Right atrium auricular region (tissue), 2 donors: ENCODE results near the gene PIWIL4. TPM values are rescaled to one million over a fixed set of nuclear protein-coding genes. Genes with fewer than 3 reads are reported as not detected.

Source experiments
- DNase-seq: peaks from one replicate; pipeline ENCODE4 v3.0.0-alpha.2; 2019; ENCODE audit warnings: low spot score
- H3K27ac ChIP-seq, 2 donors: fragments of 200-600 bp; sonication (generic); 1 replicate in 1 of 2; 2 replicates in 1 of 2; pipeline ENCODE4 v1.5.1; 2016 to 2019
- H3K27me3 ChIP-seq, 2 donors: fragments of 200-600 bp; sonication (generic); one replicate each; pipeline versions ENCODE4 v1.5.1 to v1.6.0; 2017 to 2019
- H3K36me3 ChIP-seq: fragments of 200-600 bp; sonication (generic); one replicate; pipeline ENCODE4 v1.5.1; 2016
- H3K4me1 ChIP-seq, 2 donors: fragments of 200-600 bp; sonication (generic); one replicate each; pipeline versions ENCODE4 v1.5.1 to v1.6.0; 2017 to 2019
- H3K4me3 ChIP-seq, 2 donors: fragments of 200-600 bp; sonication (generic); 1 replicate in 1 of 2; 2 replicates in 1 of 2; pipeline ENCODE4 v1.5.1; 2017 to 2019; ENCODE audit warnings: mild to moderate bottlenecking in 1 of 2, moderate library complexity in 1 of 2
- H3K9me3 ChIP-seq, 2 donors: fragments of 200-600 bp; sonication (generic); one replicate each; pipeline ENCODE4 v1.5.1; 2019
- total RNA-seq, 2 donors: library from RNA; depleted of rRNA; stranded (reverse); fragments of >200 nt; gene quantifications; one replicate each; pipeline ENCODE4 v1.1.0, GENCODE V29; 2016
- TF ChIP-seq, protein P1 (sequence below), 2 donors: fragments of 200-600 bp; sonication (generic); IDR thresholded peaks; one replicate each; pipeline ENCODE4 v1.5.1; 2019; ENCODE audit warnings: antibody characterized with exemption in 2 of 2

PIWIL4 gene
- total RNA-seq, 2 donors from 2014 or later, result 1.8 to 3.2 TPM

DNA sequence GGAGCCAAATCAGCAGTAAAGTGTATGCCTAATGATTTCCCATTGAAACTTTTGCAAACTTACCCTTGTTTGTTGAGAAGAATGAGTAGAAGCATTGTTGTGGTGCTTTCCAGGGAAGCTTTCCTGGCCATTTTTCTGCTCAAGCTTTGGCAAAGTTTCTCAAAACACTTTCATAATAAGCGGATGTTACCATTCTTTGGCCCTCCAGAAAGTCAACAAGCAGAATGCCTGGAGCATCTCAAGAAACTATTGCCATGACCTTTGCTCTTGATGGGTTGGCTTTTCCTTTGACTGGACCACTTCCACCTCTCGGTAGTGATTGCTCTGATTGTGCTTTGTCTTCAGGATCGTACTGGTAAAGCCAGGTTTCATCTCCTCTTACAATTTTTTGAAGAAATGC is 10.7 kb downstream of the PIWIL4 start:
- no peak overlapping the region for H3K27ac ChIP-seq
- H3K4me1 ChIP-seq, result no peaks in the 10 kb centered on the region
- DNase-seq, result no peak
- H3K36me3 ChIP-seq, result no peaks in the 10 kb centered on the region
- no peaks in the 10 kb centered on the region for H3K27me3 ChIP-seq
- TF ChIP-seq, protein P1, sequence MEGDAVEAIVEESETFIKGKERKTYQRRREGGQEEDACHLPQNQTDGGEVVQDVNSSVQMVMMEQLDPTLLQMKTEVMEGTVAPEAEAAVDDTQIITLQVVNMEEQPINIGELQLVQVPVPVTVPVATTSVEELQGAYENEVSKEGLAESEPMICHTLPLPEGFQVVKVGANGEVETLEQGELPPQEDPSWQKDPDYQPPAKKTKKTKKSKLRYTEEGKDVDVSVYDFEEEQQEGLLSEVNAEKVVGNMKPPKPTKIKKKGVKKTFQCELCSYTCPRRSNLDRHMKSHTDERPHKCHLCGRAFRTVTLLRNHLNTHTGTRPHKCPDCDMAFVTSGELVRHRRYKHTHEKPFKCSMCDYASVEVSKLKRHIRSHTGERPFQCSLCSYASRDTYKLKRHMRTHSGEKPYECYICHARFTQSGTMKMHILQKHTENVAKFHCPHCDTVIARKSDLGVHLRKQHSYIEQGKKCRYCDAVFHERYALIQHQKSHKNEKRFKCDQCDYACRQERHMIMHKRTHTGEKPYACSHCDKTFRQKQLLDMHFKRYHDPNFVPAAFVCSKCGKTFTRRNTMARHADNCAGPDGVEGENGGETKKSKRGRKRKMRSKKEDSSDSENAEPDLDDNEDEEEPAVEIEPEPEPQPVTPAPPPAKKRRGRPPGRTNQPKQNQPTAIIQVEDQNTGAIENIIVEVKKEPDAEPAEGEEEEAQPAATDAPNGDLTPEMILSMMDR (IDR thresholded peaks at IDR 0.05), result no peak
- no peak overlapping the region for H3K4me3 ChIP-seq
- H3K9me3 ChIP-seq, result no peaks in the 10 kb centered on the region

DNA sequence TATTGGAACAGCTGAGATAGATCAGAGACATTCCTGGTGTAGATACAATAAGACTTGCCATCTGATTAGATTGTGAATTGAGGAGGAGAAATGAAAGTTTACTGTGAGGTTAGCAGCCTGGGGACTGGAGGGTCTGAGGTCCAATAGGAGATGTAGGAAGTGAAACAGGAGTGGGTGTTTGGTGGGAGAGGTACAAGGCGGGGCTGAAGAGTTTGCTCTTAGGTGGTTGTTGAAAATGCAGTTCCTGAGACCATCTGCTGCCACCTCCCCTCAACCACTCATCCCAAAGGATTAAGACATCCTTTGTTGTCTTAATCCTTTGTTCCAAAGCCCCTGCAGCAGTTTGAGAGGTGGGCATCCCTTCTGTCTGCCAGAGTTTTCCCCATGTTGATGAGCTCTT is 14.8 kb downstream of the PIWIL4 start:
- Histone ChIP-seq H3K9me3 (no peaks in the 10 kb centered on the region), H3K4me1 (no peaks in the 10 kb centered on the region), H3K27ac (no peak overlapping the region), H3K4me3 (no peak overlapping the region), H3K36me3 (no peaks in the 10 kb centered on the region), H3K27me3 (no peaks in the 10 kb centered on the region)
- TF ChIP-seq, protein P1 (IDR thresholded peaks at IDR 0.05), result no peak
- DNase-seq, result no peak

DNA sequence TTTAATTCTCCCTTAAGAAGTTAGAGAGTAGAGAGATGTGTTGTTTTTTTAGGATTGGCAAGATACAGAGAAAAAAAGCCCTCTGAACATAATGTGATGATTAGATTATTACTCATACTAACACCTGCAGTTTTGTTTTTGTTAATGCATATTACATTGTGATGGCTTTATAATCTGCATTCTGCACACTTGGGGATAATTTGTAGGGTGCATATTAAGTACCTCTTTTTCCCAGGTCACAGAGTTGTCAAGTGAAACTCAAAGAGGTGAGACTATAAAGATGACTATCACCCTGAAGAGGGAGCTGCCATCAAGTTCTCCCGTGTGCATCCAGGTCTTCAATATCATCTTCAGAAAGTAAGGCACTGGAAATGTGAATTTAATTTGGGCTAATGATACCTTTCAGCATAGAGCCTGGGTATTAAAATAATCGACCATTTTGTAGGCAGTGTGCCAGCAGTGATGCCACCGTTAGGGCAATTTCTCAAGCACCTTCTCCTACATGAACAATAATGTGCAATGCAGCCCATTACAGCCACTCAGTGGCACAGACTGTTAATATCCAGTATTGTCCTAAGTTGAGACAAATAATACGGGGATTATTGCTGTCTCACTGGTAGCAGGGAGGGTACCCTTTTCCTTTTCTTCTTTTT is 16.2 kb downstream of the PIWIL4 start:
- no peaks in the 10 kb centered on the region for H3K4me1 ChIP-seq
- no peak overlapping the region for H3K4me3 ChIP-seq
- no peak for DNase-seq
- no peaks in the 10 kb centered on the region for H3K9me3 ChIP-seq
- H3K36me3 ChIP-seq, result no peaks in the 10 kb centered on the region
- TF ChIP-seq, protein P1 (IDR thresholded peaks at IDR 0.05), result no peak
- H3K27ac ChIP-seq, result no peak overlapping the region
- no peaks in the 10 kb centered on the region for H3K27me3 ChIP-seq

DNA sequence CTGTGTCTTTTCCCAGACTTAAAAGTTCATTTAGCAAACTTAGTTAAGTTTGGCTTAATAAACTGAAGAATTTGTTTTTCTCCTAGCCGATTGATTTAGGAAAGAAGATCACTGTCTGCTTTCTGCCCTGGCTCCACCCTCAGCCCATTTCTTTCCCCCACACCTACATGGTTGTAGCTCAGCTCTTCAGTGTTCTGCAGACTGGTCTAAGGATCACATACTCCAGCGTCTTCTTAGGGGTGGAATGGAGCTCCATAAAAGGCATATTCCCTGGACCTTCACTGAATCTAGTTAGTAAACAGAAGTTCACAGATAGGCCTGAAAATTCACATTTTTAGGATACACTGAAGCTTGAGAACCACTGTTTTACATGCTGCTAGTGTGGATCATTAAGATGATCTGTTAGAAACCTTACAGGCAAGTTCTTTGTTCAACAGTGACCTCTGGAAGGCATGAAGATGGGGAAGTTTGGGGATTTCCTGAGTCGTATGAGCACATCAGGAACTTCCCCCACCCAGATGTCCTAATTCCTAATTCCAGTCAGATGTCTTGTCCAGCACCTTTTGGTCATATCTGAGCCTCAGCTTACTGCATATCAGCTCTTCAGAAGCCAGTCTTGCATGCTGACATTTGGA is 16.8 kb downstream of the PIWIL4 start:
- no peaks in the 10 kb centered on the region for H3K4me1 ChIP-seq
- TF ChIP-seq, protein P1 (IDR thresholded peaks at IDR 0.05), result no peak
- H3K27ac ChIP-seq, result no peak overlapping the region
- no peaks in the 10 kb centered on the region for H3K9me3 ChIP-seq
- H3K27me3 ChIP-seq, result no peaks in the 10 kb centered on the region
- no peaks in the 10 kb centered on the region for H3K36me3 ChIP-seq
- H3K4me3 ChIP-seq, result no peak overlapping the region
- DNase-seq, result no peak

DNA sequence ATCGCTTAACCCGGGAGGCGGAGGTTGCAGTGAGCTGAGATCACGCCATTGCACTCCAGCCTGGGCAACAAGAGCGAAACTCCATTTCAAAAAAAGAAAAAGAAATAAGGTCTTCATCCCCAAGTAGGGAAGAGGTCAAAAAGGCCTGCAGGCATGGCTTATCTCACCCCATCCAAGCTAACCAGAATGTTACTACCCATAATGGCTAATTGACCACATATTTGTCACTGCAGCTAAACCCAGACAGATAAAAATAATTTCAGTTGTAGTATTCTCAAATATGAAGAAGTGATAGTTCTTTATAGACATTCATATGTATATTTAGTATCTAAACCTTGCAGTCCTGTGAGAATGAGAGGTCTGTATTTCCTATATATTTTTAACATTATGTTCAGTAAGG is 17.8 kb downstream of the PIWIL4 start:
- no peaks in the 10 kb centered on the region for H3K27me3 ChIP-seq
- H3K4me1 ChIP-seq, result no peaks in the 10 kb centered on the region
- H3K27ac ChIP-seq, result no peak overlapping the region
- no peaks in the 10 kb centered on the region for H3K36me3 ChIP-seq
- TF ChIP-seq, protein P1 (IDR thresholded peaks at IDR 0.05), result no peak
- no peak overlapping the region for H3K4me3 ChIP-seq
- no peaks in the 10 kb centered on the region for H3K9me3 ChIP-seq
- no peak for DNase-seq

DNA sequence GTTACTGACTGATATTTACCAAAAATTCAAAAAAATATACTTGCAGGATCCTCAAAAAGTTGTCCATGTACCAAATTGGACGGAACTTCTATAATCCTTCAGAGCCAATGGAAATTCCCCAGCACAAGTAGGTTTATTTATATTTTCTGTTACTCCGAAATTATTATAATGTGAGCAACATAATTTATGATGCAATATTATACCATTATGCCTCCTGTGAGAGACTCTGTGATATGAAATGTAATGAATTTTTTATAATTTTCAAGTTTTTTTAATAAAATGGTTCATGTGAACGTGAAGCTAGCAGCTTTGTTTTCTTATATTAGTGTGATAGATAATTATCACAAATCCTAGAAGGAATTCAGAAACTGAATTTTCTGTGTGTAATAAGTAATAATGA is 18.2 kb downstream of the PIWIL4 start:
- peaks cover 4% of the 10 kb centered on the region for H3K36me3 ChIP-seq
- DNase-seq, result no peak

More for the DNA sequence above, 18.2 kb downstream of the PIWIL4 start:
- H3K4me1 ChIP-seq, result no peaks in the 10 kb centered on the region
- H3K9me3 ChIP-seq, result no peaks in the 10 kb centered on the region
- no peak overlapping the region for H3K4me3 ChIP-seq
- H3K27me3 ChIP-seq, result no peaks in the 10 kb centered on the region
- no peak overlapping the region for H3K27ac ChIP-seq
- TF ChIP-seq, protein P1 (IDR thresholded peaks at IDR 0.05), result no peak
